Stimulated activated CD4-positive, alpha-beta T cell treated with anti-CD3 and anti-CD28 coated beads, Interleukin-12 subunit alpha, Interleukin-12 subunit beta, amount 100 ng/mL, for 4 hours (primary cell): ENCODE data around the gene TBC1D16.
"Not testable (repeated sequence)": the region's sequence is repeated elsewhere in the genome, so short reads cannot be mapped to it uniquely, and the experiment has no call there.

Experiments
- DNase-seq: peaks from one replicate; pipeline ENCODE4 v3.0.0-alpha.2; 2020

Gene TBC1D16

DNA sequence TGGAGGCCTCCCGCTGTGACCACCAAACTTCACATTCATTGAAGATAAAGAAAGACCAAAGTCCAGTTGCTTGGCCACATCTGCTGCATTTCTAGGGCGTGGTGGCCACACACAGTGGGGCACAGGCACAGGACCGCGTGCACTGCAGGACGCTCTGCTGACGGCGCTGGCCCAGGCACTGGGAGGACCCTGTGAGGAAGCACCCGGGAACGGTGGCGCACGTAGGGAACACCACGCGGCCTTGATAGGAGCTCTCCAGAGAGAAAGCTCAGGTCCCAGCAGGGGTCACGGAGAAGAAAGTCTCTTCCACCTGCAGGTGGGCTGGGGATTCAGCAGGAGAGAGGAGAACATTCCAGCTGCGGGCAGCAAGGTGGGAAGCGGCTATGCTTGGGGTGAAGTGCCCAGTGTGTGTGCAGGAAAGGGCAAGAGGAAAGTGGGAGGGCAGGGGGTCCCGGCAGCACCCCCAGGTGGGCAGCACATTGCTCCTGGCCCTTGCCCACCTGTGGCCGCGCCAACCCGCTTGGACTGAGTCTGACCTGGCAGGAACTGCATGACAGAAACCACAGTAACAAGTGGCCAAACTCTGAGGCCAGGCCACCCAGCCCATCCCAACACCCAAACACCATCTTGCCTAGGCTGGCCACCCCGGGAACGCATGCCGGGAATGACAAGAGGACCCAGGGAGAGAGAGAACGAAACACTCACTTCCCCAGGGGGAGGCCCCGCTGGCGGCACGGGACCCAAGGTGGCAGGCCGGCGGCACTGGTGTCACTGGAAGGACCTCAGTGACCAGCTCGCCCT lies 32.8 kb downstream of the TBC1D16 start:
- DNase-seq, result no peak

DNA sequence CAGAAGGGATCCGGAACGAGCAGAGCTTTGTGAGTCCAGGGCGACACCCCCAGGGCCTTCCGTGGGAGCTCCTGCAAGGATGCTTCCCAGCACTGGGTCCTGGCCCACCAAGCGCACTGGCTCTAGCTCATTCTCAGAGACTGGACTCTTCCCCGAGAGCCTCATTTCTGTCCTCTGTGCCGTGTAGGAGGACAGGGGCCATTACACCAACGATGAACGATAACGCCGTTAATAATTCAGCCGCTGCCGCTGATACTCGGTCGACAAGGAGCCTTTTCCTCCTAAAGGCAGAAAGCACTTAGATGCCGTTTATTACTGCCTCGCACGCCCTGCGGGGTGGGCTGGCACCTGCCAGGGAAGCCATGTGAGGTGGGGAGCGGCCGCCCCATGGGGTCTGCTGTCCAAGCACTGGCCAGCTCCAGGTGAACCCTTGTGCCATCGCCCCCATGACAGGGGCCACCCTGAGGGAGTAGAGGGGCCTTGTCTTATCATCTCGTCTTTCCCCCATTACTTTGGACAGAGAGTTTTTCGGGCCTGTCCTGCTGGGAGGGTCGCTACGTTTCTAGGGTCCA lies 33.5 kb downstream of the TBC1D16 start:
- no peak for DNase-seq

DNA sequence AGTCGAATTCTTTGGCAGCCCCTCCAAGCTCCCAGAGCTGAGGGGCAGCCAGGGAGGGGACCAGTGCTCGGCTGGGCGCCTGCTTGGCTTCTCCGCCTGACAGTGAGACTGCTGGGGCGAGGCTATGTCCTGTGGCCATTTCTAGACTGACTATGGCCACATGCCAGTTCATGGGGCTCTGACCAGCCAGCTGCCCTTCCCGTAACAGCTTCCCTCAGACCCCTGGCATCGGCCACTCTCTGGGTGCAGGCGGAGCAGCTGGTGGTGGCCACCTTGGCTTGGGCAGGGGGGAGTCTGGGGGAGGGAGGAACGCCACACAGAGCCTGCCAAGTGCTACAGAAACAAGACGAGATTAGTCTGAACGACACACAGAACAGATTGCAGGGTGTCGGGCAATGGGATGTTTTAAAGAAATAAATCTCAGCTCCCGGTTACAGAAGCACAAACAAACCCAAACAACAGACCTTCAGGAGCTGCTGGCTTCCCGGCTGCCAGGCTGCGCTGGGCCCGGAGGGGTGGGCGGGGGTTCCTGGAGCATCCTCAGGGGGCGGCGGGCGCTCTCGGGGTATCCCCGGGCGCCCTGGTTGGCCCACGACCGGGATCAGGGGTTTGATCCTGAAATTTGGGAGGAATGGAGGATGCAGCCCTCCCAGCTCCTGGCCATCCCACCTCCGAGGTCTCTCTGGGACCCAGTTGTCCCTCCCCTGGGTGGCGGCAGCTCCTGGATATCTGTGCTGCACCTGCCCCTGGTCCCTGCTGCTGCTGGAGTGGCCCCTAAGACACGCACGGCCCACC lies 34.5 kb downstream of the TBC1D16 start:
- DNase-seq, result no peak

DNA sequence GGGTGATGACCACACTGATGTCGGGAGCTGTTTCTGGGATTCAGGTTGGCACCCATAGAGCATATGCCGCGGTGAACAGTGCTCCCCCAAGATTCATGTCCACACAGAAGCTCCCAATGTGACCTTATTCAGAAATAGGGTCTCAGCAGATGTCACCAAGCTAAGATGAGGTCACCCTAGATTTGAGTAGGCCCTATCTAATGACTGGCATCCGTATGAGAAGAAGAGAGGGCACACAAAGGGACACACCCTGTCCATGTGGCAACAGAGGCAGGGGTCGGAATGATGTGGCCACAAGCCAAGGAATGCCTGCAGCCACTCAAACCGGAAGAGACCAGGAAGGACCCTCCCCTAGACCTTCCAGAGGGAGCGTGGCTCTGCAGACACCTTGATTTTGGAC lies 35.5 kb downstream of the TBC1D16 start:
- DNase-seq, result no peak

DNA sequence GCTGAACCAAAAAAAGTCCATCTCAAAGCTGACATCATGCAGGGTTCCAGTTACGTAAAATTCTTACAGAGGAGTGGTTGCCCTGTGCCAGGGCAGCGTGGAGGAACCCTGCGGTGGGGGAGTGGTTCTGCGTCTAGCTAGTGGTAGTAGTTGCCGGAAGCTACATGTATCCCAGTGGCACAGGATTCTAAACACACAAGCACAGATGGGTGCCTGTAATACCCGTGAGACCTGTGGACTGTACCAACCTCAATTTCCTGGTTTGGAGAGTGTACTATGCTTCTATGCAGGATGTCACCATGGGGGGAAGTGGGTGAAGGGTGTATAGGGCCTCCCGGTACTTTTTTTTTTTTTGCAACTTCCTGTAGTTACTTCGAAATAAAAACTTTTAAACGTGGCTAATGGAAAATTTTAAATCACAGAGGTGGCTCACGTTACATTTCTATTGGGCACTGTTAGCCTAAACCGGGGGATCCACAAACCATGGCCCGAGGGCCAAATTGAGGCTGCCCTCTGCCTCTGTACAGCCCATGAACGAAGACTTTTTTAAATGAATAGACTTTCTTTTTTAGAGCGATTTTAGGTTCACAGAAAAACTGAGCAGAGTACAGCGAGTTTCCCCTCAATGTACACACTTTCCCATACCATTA lies 38.5 kb downstream of the TBC1D16 start:
- DNase-seq, result peak; percentile 44

DNA sequence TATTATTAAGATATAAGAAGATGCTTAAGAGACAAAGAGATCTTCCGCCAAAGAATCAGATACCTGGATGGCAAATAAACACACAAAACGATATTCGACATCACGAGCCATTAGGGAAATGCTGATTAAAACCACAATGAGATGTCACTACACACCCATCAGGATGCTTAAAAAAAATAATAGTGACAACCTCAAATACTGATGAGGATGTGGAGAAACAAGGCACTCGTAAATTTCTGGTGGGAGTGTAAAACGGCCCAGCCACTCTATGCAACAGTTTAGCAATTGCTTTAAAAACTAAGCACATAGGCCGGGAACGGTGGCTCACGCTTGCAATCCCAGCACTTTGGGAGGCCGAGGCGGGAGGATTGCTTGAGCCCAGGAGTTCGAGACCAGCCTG lies 39.4 kb downstream of the TBC1D16 start:
- no peak for DNase-seq

DNA sequence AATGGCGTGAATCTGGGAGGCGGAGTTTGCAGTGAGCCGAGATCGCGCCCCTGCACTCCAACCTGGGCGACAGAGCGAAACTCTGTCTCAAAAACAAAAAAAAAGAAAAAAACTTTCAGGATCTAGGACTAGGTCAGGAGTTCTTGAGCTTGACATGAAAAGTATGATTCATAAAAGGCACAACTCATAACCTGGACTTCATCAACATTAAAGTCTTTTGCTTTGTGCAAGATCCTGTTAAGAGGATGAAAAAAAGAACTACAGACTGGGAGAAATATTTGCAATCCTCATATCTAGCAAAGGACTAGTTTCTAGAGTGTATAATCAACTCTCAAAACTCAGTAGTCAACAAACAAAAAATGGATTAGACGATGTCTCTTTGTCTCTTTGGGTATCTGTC lies 40.0 kb downstream of the TBC1D16 start:
- DNase-seq, result no peak

DNA sequence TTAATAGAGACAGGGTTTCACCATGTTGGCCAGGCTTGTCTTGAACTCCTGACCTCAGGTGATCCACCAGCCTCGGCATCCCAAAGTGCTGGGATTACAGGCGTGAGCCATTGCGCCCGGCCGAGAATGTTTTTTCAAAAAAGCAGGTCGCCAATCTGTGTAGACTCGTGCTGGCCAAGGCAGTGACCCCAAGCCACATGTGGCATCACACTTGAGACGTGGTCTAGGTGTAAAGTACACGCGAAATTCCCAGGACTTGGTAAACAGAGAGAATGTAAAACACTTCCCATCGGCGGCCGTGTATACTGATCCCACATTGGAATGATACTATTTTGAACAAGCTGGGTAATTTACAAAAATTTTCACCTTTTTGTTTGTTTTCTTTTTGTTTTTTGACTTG lies 41.1 kb downstream of the TBC1D16 start:
- no peak for DNase-seq

DNA sequence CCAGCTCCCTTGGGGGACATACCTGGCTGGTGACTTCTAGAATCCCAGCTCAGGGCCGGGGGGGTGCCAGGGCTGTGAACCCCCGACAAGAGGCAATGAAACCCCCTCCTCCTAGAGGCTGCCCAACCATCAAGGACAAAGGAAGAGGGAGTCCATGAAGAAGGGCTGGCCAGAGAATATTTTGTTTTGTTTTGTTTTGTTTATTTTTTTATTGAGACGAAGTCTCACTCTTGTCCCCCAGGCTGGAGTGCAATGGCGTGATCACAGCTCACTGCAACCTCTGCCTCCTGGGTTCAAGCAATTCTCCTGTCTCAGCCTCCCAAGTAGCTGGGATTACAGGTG lies 41.5 kb downstream of the TBC1D16 start:
- not testable (repeated sequence) for DNase-seq

DNA sequence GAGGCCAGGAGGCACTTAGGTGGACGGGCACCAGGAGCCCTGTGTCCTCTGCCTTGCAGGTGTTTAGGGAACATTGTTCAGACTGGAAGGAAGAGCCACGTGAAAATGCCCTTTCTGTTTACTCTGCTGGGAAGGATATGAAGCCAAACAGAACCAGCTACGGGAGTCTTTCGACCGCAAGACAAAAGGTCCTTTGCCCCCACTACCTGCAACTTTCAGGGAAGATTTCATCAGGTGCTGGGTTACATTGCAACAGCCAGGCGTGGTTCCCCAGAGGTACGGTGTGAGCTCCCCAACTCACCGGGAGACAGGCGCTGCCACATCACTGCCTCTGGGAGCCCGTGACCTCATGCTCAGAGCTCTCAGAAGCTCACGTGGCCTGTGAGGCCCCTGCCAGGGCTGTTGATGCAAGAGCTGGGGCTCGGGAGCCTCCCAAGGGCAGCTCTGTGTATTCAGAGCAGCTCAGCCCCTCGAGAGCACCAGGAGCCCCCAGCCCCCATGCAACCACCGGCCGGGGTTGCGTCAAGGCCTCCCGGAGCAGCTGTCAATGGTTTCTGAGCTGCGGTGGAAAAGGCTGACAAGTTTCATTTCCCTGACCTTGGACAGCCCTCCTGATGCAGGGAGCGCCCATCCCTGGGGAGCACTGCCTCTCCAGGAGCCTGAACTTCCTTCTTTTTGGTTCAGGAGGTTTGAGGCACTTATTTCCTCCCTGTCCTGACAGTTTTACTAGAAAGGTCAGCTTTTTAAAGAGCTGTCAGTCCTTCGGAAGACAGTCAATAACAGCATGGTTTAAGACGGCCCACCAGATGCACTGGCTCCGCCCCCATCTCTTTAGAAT lies 42.1 kb downstream of the TBC1D16 start:
- DNase-seq, result peak; percentile 50

DNA sequence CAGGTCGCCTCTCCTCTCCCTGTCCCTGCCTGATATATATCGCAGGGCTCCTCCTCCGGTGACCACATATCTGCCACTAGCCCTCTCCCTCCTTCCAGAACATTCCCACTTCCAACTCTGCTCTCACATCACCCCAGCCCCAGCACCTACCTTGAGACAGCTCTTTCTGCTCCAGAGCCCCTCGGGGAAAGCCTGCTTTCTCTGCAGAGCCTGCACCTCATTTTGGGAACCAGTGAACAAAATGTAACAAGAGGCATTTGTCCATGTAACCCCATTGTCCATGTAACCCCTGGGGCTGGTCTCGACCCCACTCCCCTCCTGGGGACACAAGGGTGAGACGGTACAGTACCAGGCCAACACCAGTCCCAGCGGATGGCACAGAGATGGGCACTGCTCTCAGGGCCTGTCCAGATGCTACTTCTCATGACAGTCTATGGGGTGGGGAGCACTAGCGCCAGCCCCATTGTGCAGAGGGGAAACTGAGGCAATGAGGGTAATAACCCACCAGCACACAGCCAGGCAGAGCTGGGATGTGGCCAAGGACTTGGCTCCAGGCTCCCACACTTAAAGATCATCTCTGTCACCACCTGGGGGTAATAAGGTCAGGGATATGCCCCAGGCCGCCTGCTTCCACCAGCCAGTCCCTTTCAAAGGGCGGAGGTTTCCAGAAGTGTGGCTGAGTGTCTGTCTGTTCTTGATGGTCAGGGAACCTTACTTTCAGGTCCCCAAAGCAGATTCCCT lies 42.9 kb downstream of the TBC1D16 start:
- no peak for DNase-seq

DNA sequence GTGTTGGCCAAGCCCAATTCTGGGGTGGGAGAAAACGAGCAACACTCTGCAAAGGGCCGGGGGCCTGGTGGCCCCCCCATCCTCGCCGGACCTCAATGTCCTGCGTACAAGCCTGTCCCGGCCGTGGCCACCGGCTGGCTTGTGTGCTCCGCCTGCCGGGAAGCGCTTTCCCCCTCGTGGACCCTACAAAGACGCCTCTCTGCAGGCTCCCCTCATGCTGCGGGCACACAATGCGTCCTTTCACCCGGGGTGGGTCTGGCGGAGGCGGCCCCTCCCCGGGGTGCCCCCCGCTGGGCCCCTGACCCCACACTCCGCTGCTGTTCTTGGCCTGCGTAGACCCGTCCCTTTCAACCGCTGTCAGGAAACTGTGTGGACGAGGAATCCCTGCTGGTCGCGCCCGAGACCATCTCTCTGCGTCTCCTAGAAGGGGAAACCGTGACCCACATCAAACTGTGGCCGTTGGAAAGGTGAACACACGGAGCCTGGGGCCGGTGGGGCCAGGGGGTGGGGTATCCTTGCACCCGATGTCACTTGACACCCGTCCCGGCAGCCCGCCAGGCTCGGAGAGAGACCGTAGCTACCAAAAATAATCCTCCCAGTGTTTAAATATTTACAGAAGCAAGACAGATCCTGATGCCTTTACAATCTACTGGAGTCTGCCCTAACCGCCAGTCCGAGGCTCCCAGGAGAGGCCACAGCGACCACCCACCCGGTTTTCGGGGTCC lies 43.6 kb downstream of the TBC1D16 start:
- no peak for DNase-seq

DNA sequence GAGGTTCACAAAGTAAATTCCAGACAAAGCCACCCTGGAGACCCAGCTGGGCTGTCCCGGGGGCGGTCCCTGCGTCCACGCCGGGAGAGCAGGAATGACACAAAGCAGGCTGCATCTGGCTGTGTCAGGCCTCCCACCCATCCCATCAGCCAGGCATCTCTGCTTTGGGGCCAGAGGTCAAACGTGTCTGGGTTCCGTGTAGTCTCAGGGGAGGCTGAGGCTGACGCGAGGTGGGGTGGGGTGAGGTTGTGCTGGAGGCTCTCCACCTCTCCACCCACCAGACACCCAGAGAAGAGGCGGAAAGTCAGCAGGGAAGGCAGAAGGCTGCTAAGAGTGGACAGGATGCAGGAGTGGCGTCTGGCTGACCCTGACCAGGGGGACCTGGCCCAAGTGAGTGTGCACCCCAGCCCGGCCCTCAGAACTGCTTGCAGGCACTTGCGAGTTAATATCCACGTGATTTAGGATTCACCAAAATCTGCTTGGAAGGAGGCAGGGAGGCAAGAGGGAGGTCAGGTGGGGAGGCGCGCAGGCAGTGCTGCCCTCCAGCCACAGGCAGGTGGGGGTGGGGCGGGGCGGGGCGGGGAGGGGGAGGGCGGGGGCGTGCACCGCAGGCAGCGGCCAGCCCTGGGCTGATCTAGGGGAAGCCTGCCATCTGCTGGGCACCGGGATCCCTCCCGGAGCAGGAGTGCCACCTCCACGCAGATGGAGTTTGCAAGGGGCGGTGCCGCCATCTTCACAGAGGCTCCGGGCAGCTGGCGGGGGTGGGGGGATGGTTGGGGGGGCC lies 44.3 kb downstream of the TBC1D16 start:
- peak; percentile 79 for DNase-seq

DNA sequence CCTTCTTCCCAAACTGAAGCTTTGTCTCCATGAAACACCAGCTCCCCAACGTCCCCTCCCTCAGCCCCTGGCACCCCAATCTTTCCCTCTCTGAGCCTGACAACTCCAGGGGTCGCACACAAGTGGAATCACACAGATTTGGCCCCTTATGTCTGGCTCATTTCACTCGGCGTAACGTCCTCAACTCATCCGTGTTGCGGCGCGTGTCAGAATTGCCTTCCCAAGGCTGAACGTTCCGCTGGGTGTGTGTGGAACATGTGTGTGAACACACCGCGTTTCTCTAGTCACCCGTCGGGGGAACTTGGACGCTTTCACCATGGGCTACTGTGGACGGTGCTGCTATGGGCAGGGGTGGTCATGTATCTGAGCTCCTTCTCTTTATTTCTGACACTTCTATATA lies 45.0 kb downstream of the TBC1D16 start:
- DNase-seq, result no peak

DNA sequence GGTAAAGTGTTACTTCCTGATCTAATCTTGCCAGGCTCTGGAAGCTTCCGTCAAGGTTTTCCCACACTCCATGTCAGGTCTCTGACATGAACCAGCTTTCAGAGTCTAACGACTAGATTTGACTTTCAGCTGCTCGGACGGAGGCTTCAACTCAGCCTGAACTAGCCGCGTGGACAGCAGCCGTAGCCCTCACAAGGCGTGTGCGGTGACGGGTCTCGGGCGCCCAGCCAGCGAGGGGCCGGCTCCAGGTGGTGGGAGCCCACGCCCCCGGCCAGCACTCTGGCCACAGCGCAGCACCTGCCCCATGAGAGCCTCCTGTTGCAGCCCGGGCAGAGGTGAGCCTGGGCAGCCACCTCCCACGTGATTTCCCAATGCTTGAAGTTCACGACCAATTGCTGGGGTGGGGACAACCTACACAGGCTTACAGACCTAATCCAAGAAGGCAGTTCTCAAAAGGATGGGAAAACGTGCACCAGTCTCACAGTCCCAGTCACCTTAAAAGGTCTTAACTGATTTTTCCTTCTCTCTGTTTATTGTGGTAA lies 45.5 kb downstream of the TBC1D16 start:
- DNase-seq, result no peak

DNA sequence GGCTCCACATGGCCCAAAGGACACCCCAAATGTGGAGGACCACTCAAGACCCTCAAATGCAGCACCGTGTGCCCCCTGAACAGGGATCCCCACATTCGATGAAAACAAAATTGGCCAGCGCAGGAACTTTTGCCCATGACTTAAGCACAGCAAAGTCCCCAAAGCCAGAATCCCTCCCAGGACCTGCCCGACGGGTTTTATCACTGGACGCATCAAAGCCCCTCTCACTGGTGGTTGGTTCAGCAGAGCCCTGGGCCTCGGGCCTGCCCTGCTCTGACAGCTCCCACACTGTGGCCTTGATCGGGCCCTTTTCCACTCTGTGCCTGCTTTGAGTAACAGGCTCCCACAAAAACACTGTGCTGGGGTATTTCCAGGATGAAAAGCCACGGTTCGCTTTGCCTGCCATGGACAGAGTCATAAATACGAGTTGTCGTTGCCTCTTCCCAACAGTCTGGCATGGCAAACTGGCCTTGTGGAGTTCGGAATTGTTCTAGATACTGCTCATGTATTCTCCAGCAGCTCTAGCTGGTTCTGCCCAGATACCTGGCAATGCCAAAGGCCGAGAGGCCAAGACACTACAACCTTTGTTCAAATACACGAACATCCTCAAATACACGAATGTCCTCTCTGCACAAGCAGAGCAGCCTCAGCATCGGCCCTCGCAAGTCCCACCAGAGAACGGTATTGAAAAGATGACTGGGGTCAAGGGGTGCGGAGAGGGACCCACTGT lies 46.4 kb downstream of the TBC1D16 start:
- no peak for DNase-seq

DNA sequence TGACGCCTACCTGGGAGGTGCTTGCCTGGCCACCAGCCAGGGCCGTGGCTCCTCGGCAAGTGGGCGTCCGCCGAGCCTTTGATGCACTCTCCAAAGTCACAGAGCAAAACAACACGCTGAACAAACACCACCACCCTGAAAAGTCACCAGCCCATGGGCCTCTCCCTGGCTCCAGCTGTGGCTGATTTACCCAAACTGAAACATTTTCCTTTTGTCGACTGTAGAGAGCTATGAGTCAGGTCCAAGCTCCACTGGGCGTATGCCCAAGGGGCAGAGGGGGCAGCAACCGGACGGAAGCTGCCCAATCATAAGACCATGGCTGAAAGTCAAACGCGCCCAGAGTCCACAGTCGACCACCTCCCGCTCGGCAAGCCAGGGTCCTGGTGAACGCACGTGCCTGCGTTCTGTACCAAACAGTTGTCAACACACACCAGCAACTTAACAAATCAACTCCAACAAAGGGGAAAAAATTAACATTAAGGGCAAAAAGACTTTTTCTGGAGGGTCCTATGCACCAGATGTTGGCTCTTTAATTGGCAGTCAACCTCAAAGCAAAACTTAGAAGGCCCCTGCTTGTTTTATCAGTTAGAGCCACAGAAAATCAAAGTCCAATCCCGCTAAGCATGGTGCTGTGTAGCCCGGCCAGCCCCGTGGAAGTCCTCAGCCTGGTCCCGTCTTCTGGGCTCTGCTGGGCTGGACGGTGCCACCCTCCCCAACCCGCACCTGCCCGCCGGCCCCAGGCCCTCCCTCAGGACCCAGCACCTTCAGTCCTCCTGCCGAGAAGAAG lies 47.3 kb downstream of the TBC1D16 start:
- no peak for DNase-seq

DNA sequence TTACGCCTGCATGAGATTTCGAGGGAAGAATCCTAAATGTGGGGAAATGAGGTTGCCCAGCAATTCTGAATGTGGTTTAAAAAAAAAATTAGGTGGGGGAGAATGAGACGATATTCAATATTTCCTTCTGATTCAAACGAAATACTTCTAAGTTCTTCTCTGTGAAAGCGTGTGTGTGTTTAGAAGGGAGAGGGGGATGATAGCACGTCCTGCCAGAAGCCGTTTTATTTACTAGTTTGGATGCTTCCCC lies 47.8 kb downstream of the TBC1D16 start:
- DNase-seq, result no peak
